Fibroblast of skin of right biceps (primary cell): ENCODE results near the gene CACNB2.
"Not testable (repeated sequence)": the region's sequence is repeated elsewhere in the genome, so short reads cannot be mapped to it uniquely, and the experiment has no call there.

Experiments
- DNase-seq: peaks from one replicate; pipeline ENCODE4 v3.0.0-alpha.2; 2013

CACNB2 gene

GRCh38 chr10:18149196-18149800 lies 9.1 kb downstream of the CACNB2 start:
- DNase-seq: no peak

GRCh38 chr10:18151356-18151890 lies 11.2 kb downstream of the CACNB2 start:
- no peak for DNase-seq

GRCh38 chr10:18153381-18153780 lies 13.2 kb downstream of the CACNB2 start:
- not testable (repeated sequence) for DNase-seq

- DNase-seq: peak; percentile 75
Measured at GRCh38 chr10:18155321-18155720, 15.1 kb downstream of the CACNB2 start.

- DNase-seq: not testable (repeated sequence)
Measured at GRCh38 chr10:18156797-18157196, 16.6 kb downstream of the CACNB2 start.

GRCh38 chr10:18157881-18158280 lies 17.7 kb downstream of the CACNB2 start:
- peak; percentile 84 for DNase-seq

GRCh38 chr10:18158773-18159265 lies 18.6 kb downstream of the CACNB2 start:
- peak; percentile 38 for DNase-seq

GRCh38 chr10:18159557-18159956 lies 19.3 kb downstream of the CACNB2 start:
- DNase-seq: peak; percentile 30

GRCh38 chr10:18162021-18162627 lies 21.9 kb downstream of the CACNB2 start:
- no peak for DNase-seq

GRCh38 chr10:18164093-18164492 lies 23.9 kb downstream of the CACNB2 start:
- peak; percentile 51 for DNase-seq

GRCh38 chr10:18164748-18165361 lies 24.6 kb downstream of the CACNB2 start:
- DNase-seq: peak; percentile 91

GRCh38 chr10:18178854-18179483 lies 38.7 kb downstream of the CACNB2 start:
- DNase-seq: no peak

GRCh38 chr10:18179891-18180290 lies 39.7 kb downstream of the CACNB2 start:
- DNase-seq: peak; percentile 73

- DNase-seq: not testable (repeated sequence)
Measured at GRCh38 chr10:18181382-18181781, 41.2 kb downstream of the CACNB2 start.

- no peak for DNase-seq
Measured at GRCh38 chr10:18185621-18186020, 45.4 kb downstream of the CACNB2 start.

- no peak for DNase-seq
Measured at GRCh38 chr10:18190840-18191239, 50.6 kb downstream of the CACNB2 start.

GRCh38 chr10:18194634-18195033 lies 54.4 kb downstream of the CACNB2 start:
- DNase-seq: no peak

GRCh38 chr10:18195060-18195799 lies 55.0 kb downstream of the CACNB2 start:
- peak; percentile 48 for DNase-seq

GRCh38 chr10:18196806-18197550 lies 56.8 kb downstream of the CACNB2 start:
- no peak for DNase-seq

GRCh38 chr10:18197706-18198105 lies 57.5 kb downstream of the CACNB2 start:
- DNase-seq: no peak

GRCh38 chr10:18201877-18202276 lies 61.7 kb downstream of the CACNB2 start:
- DNase-seq: no peak
